Stimulated activated CD4-positive, alpha-beta T cell treated with anti-CD3 and anti-CD28 coated beads, Interleukin-4, amount 100 ng/mL, for 48 hours (primary cell): ENCODE results near the gene ANKRD24.
"Not testable (repeated sequence)": the region's sequence is repeated elsewhere in the genome, so short reads cannot be mapped to it uniquely, and the experiment has no call there.

Source experiments
- DNase-seq, 2 donors: peaks; one replicate each; pipeline ENCODE4 v3.0.0-alpha.2; 2020; ENCODE audit warnings: low read depth in 2 of 2

Gene ANKRD24

DNA sequence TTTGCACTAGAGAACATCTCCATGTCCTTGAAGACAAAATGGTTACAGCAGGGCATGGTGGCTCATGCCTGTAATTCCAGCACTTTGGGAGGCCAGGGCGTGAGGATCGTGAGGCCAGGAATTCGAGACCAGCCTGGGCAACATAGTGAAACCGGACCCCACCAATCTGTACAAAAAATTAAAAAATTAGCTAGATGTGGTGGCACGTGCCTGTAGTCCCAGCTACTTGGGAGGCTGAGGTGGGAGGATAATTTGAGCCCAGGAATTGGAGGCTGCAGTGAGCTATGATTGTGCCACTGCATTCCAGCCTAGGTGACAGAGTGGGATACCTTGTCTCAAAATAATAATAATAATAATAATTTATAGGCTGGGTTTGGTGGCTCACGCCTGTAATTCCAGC is 47.7 kb downstream of the ANKRD24 start:
- DNase-seq, result not testable (repeated sequence)

DNA sequence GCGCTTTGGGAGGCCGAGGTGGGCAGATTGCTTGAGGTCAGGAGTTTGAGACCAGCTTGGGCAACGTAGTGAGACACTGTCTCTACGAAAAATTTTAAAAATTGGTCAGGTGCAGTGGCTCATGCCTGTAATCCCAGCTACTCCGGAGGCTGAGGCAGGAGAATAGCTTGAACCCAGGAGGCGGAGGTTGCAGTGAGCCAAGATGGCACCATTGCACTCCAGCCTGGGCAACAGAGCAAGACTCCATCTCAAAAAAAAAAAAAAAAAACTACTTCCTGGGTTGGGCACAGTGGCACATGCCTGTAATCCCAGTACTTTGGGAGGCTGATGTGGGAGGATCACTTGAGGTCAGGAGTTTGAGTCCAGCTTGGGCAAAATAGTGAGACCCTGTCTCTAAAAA is 49.0 kb downstream of the ANKRD24 start:
- DNase-seq, result not testable (repeated sequence)

DNA sequence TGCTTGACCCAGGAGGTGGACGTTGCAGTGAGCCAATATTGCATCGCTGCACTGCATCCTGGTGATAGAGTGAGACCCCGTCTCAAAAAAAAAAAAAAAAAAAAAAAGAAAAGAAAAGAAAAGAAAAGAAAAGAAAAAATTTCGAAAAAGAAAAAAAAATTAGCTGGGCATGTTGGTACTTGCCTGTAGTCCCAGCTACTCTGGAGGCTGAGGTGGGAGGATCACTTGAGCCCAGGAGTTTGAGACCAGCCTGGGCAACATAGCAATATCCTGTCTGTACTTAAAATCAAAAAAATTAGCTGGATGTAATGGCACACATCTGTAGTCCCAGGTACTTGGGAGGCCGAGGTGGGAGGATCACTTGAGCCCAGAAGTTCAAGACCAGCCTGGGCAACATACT is 49.6 kb downstream of the ANKRD24 start:
- DNase-seq, result not testable (repeated sequence)

DNA sequence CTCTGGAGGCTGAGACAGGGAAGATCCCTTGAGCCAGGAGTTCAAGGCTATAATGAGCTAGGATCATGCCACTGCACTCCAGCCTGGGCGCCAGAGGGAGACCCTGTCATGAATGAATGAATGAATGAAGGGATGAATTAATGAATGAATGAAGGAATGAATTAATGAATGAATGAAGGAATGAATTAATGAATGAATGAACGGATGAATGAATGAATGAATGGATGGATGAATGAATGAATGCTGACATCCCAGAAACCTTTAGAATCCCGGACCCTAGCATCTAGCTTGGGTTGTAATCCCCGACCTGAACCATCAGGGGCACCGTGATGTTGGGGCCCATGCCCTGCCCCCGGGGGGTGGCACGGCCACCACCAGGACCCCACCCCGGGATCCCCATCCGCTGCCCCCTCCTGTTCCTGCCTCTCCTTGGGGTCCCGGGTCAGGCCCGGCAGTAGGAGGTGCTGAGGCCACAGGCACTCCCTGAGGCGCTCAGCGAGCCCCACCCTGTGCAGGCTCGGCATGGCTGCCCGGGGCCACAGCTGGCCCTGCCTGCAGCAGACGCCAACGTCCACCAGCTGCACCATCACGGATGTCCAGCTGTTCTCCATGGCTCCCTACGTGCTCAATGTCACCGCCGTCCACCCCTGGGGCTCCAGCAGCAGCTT is 50.3 kb downstream of the ANKRD24 start:
- DNase-seq, result no peak

DNA sequence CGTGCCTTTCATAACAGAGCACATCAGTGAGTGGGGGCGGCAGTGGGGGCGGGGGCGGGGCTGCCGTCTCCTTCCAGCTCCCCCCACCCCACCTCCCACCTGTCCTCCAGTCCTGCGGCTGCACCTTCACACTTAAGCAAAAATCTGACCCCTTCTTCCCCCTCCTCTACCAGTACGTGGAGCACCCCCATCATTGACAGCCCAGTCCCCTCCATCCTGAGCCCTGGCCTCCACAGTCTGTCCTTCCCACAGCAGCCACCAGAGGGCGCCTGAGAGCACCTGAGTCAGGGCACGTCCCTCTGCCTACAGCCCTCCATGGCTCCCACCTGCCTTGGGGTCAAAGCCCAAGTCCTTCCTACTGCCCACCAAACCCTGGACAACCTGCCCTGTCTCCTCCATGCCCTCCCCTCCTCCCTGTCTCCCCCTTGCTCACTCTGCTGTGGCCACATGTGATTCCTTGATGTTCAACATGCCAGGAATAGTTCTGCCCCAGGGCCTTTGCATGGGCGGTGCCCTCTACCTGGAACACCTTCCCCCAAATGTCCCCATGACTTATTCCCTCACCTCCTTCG is 50.9 kb downstream of the ANKRD24 start:
- peak; percentile 67 to 85 for DNase-seq

DNA sequence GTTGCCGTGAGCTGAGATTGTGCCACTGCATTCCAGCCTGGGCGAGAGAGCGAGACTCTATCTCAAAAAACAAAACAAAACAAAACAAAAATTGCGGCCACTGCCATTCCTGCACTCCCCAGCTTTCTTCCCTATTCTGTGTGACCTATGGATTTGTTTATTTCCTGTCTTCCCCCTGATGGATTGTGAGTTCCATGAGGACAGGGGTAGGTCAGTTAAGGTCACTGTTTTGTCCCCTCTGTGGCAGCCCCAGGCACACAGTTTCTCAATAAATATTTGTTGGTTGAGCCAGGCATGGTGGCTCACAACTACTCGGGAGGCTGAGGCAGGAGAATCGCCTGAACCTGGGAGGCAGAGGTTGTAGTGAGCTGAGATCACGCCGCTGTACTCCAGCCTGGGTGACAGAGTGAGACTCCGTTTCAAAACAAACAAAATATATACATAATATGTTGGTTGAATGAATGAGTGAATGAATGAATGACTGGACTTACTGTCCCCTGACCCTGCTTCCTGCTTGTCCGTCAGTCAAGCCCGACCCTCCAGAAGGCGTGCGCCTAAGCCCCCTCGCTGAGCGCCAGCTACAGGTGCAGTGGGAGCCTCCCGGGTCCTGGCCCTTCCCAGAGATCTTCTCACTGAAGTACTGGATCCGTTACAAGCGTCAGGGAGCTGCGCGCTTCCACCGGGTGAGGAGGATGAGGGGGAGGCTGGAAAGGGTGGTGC is 51.8 kb downstream of the ANKRD24 start:
- DNase-seq, result no peak

DNA sequence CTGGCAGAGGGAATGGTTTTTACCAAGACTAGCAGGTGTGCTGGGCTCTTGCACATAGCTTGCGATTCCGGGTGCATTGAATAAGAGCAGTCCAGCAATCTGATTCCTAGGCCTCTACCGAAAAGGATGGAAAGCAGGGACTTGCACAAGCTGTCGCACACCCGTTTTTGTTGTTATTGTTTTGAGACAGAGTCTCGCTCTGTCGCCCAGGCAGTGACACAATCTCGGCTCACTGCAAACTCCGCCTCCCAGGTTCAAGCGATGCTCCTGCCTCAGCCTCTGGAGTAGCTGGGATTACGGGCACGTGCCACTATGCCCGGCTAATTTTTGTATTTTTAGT is 52.3 kb downstream of the ANKRD24 start:
- no peak for DNase-seq

DNA sequence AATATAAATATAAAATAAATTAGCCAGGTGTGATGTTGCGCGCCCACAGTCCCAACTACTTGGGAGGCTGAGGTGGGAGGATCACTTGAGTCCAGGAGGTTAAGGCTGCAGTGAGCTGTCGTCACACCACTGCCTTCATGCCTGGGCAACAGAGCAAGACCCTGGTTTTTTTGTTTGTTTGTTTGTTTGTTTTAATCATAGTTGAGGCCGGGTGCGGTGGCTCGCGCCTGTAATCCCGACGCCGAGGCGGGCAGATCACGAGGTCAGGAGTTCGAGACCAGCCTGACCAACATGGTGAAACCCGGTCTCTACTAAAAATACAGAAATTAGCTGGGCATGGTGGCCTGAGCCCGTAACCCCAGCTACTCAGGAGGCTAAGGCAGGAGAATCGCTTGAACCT is 55.0 kb downstream of the ANKRD24 start:
- not testable (repeated sequence) for DNase-seq

DNA sequence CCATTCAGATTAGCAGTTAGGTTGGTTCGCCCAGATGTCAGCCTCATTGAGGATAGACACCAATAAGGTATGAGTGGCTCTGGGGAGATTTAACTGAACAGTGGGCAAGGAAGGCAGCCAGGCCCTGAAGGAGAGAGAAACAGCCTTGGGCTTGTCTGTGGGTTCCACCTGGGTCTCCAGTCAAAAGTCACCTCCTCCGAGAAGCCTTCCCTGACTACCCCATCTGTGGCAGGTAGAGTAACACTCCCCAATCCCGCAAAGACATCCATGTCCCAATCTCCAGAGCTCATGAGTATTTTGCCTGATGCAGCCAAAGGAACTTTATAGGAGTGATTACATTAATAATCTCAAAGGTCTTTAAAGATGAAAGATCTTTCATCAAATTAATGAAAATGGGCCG is 56.3 kb downstream of the ANKRD24 start:
- no peak for DNase-seq

DNA sequence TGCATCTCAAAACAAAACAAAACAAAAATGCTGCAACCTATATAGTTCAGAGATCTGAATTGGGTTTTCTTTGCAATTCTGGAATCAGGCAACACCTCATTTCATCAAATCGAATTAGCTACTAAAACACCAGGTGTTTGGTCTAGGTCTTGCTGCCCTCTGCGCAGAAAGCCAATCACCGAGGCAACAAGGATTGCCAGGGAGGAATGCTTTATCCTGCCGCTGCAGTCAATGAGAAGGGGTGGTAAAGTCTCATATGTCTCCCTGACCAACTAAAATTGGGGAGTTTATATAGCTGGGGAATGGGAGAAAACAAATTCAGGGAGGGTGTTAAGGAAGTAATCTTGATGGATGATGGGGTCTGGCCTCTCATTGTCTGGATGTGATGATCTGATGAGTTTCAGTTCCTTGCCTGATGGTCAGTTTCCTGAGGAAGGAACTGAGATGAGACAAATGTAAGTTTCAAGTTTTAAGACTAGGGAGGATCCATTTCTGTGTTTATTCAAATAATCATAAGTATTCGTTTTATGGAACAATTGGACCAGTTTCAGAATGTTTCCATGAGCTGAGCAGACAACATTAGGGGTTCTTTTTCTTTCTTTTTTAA is 59.4 kb downstream of the ANKRD24 start:
- no peak for DNase-seq

DNA sequence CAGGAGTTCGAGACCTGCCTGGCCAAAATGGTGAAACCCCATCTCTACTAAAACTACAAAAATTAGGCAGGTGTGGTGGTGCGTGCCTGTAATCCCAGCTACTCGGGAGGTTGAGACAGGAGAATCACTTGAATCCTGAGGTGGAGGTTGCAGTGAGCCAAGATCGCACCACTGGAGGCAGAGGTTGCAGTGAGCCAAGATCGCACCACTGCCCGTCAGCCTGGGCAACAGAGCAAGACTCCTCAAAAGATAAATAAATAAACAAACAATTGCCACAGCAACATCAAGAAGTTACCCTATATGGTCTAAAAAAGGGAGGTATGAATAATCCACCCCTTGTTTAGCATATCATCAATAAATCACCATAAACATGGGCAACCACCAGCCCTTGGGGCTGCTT is 63.4 kb downstream of the ANKRD24 start:
- DNase-seq, result not testable (repeated sequence)

DNA sequence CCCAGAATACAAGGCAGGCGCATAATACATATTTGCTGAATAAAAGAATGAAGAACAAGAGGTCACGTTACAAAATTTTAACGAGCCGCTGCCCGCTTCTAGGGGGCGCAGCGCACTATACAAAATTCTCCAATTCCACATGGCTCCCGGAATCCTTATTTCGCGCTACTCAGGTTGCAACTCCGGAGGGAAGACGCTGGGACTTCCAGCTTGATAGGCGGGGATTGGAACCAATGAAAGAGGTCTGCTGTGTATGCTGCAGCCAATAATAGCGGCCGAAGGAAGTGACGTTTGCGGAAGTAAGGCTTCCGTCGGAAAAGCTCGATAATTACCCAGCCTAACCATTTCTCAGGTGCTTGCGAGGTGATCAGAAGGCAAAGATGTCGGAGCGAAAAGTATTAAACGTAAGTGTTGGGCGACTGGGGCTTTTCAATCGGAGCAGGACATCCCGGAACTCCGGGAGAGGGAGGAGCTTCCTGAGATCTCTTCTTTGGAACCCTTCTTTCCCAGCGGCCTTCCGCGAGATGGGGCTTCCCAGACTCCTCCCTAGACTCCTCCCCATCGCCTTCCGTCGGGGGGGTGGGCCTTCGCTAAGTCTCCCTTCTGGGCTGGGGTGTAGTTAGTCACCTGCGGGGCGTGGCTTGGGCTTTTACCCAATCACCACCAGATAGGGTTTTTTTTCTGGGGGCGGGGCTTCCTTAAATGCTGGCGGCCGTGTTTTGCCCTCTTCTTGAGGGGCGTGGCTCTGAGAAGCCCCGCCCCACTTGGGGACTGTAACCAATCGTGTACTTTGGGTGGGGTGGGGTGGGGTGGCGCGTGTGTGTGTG is 64.5 kb downstream of the ANKRD24 start, which contains the start of gene YJU2:
Gene YJU2 (plus strand): TSS at position 314 of the 827 bp plus-strand sequence. CDS start 67 bp downstream, at position 381.
- peak; percentile 99 for DNase-seq

DNA sequence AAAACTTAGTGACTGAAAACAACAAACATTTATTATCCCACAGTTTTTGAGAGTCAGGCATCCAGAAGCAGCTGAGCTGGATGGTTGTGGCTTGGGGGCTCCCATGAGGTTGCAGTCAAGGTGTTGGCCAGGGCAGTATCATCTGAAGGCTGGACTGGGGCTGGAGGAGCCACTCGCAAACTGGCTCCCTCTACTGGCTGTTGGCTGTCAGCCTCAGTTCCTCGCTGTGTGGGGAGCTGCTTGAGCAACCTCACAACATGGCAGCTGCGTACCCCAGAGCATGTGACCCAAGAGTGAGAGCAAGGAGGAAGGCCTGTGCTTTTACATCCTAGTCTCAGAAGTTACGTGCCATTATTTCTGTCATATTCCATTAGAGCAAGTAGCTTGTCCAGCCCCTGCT is 74.1 kb downstream of the ANKRD24 start:
- DNase-seq, result no peak

DNA sequence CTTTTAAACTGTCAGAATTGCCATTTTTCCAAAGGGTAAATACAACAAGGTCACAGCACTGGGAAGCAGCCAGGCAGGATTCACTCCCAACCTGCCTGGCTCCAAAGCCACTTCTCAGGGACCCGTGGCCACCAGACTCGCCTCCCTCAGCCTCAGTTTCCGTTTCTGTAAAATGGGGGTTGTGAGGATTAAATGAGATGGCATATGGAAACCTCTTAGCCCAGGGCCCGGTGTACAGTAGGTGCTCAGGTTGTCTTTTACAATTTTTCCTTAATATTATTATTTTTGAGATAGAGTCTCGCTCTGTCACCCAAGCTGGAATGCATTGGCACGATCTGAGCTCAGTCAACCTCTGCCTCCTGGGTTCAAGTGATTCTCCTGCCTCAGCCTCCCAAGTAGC is 74.5 kb downstream of the ANKRD24 start:
- DNase-seq, result no peak

DNA sequence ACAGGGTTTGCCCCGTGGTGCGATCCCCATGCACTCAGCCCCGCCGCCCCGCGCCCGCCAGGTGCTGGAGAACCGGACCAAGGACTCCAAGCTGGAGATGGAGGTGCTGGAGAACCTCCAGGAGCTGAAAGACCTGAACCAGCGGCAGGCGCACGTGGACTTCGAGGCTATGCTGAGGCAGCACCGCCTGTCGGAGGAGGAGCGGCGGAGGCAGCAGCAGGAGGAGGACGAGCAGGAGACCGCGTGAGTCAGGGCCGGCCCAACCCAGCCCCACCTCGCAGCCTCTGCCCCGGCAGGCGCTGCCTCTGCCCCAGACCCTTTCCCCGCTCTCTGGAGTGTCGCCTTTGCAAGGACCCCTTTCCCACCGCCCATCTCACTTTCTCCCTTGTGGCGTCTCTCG is 75.7 kb downstream of the ANKRD24 start:
- DNase-seq, result no peak

DNA sequence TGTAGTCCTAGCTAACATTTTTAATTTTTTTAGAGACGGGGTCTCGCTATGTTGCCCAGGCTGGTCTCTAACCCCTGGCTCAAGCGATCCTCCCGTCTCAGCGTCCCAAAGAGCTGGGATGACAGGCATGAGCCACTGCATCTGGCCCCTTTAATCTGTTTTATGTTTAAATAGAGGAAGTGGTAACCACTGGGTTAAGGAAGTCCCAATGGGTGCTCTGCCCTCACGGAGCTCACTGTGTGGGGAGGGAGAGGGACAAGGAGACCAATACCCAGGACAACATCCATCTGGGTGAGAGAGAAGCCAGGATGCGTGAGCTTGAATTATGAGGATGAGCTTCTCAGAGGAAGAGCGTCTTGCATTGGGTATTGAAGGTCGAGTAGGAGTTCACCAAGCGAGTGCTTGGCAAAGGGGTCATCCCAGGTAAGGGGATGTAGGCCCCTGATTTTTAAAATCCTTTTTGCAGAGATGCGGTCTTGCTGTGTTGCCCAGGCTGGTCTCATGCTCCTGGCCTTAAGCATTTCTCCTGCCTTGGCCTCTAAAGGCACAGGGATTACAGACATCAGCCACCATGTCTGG is 78.2 kb downstream of the ANKRD24 start:
- DNase-seq, result no peak

DNA sequence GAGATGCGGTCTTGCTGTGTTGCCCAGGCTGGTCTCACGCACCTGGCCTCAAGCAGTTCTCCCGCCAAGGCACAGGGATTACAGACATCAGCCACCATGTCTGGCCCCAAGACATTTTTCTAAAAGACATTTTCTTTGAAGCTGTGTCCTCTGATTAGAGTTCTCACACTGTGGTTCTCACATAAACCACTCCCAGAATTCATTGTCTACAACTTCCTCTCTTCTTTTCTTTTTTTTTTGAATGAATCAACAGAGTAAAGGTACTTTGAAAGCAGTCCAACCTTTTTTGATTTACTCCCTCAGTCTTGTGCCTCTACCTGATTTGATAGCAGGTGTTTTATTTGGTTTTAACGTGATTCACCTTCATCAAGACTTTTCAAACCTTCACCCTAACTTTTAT is 82.3 kb downstream of the ANKRD24 start:
- DNase-seq, result no peak

DNA sequence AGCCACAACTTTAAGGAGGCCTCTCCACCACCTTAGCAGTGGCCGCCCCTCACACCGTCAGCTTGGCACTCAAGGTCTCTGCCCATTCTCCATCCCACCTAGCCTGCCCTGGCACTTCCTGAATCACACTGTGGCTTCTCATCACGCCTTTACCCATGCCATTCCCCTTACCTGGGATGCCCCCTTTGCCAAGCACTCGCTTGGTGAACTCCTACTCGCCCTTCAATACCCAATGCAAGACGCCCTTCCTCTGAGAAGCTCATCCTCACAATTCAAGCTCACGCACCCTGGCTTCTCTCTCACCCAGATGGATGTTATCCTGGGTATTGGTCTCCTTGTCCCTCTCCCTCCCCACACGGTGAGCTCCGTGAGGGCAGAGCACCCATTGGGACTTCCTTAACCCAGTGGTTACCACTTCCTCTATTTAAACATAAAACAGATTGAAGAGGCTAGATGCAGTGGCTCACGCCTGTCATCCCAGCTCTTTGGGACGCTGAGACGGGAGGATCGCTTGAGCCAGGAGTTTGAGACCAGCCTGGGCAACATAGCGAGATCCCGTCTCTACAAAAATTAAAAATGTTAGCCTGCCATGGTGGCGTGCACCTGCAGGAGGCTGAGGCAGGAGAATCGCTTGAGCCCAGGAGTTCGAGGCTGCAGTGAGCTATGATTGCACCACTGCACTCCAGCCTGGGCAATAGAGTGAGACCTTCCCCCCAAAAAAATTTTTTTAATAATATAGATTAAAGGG is 83.9 kb downstream of the ANKRD24 start:
- no peak for DNase-seq

DNA sequence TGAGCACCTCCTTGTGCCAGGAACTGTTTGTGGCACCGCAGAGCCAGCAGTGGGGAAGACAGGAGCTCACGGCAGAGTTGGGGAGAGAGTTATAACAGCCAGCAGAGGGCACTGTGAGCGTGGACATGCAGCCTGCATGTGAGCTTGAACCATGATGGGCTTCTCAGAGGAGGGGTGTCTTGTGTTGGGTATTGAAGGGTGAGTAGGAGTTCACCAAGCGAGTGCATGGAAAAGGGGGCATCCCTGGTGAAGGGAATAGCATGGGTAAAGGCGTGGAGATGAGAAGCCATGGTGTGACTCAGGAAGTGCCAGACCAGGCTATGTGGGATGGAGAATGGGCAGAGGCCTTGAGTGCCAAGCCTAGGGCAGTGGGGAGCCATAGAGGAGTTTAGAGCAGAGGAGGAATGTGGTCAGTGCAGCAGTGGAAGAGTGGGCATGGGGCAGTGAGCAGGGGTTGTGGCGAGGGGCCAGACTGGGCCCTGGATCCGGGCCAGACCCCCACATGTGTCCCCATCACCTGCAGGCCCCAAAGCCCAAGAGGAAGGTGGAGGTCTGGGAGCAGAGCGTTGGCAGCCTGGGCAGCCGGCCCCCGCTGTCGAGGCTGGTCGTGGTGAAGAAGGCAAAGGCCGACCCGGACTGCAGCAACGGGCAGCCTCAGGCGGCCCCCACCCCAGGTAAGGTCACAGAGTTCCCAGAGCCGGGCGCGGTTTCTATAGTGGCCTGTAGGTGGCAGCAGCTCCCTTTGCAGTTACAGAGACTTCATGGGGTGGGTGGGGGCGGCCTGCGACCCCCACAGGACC is 84.8 kb downstream of the ANKRD24 start:
- peak; percentile 50 to 57 for DNase-seq
